GM12864 (cell line): Measurements from ENCODE around the gene CES5A.
"Not testable (repeated sequence)": the region's sequence is repeated elsewhere in the genome, so short reads cannot be mapped to it uniquely, and the experiment has no call there.

ENCODE experiments used
- DNase-seq: peaks from one replicate; pipeline ENCODE4 v3.0.0-alpha.2; 2011; ENCODE audit warnings: low read depth
- H3K4me3 ChIP-seq: 2 replicates; pipeline ENCODE4 v1.5.1; 2011; ENCODE audit warnings: mild to moderate bottlenecking, low read depth, low read length, control low read depth
- TF ChIP-seq, protein P1 (sequence below): IDR thresholded peaks from 2 replicates; pipeline ENCODE4 v1.5.1; 2011; ENCODE audit warnings: low read depth, mild to moderate bottlenecking, moderate library complexity, low read length, control low read depth, inconsistent platforms; ENCODE audit errors: missing control alignments

Gene CES5A

GRCh38 chr16:55875273-55875672 is at the start of gene CES5A:
TSS of gene CES5A (minus strand) at chr16:55875373. CDS start at chr16:55875221, 152 bp downstream.
- no peak within 1 kb of the TSS for H3K4me3 ChIP-seq
- DNase-seq, result no peak
- TF ChIP-seq, protein P1, sequence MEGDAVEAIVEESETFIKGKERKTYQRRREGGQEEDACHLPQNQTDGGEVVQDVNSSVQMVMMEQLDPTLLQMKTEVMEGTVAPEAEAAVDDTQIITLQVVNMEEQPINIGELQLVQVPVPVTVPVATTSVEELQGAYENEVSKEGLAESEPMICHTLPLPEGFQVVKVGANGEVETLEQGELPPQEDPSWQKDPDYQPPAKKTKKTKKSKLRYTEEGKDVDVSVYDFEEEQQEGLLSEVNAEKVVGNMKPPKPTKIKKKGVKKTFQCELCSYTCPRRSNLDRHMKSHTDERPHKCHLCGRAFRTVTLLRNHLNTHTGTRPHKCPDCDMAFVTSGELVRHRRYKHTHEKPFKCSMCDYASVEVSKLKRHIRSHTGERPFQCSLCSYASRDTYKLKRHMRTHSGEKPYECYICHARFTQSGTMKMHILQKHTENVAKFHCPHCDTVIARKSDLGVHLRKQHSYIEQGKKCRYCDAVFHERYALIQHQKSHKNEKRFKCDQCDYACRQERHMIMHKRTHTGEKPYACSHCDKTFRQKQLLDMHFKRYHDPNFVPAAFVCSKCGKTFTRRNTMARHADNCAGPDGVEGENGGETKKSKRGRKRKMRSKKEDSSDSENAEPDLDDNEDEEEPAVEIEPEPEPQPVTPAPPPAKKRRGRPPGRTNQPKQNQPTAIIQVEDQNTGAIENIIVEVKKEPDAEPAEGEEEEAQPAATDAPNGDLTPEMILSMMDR, result no peak

GRCh38 chr16:55922662-55923061 is 47.5 kb upstream of the CES5A start:
- no peak for DNase-seq
- H3K4me3 ChIP-seq, result no peak overlapping the region
- TF ChIP-seq, protein P1, result no peak

- DNase-seq, result no peak
- TF ChIP-seq, protein P1, result no peak
- H3K4me3 ChIP-seq, result no peak overlapping the region
Measured at GRCh38 chr16:55917373-55918160, 42.4 kb upstream of the CES5A start.

DNA sequence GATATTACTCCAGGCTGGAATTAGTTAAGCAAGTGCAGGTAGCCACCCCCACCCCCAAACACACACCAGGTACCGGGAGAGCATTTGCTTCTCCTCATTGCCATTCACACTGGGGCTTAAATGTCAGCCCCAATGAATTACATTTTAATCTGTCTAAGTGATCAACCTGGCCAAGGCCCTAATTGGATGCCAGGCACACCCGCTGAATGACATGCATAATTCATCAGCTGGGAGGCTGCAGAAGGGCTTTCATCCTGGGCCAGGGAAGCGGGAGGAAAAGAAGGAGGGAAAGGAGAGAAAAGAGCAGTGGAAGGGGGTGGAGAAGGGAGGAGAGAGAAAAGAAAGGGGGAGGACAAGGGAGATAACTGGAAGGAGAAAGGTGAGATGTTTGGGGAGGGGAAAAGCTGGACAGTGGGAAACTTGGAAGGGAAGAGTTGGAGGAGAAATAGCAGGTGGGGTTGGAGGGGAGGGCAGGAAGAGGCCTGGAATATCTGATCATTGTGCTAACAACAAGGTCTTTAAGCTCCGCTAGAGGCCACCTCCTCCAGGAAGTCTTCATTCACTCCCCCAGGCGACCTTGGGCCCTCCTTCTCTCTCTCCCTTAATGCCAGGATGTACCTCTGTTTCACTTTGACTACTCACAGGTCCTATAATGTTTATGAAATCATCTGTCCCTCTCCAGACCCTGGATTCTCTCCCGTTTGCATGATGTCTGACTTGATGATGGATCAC is 40.1 kb upstream of the CES5A start:
- H3K4me3 ChIP-seq, result no peak overlapping the region
- TF ChIP-seq, protein P1, result no peak

GRCh38 chr16:55914383-55914782 is 39.2 kb upstream of the CES5A start:
- H3K4me3 ChIP-seq, result no peak overlapping the region
- TF ChIP-seq, protein P1, result no peak
- no peak for DNase-seq

More for the DNA sequence above, 40.1 kb upstream of the CES5A start:
- no peak for DNase-seq

DNA sequence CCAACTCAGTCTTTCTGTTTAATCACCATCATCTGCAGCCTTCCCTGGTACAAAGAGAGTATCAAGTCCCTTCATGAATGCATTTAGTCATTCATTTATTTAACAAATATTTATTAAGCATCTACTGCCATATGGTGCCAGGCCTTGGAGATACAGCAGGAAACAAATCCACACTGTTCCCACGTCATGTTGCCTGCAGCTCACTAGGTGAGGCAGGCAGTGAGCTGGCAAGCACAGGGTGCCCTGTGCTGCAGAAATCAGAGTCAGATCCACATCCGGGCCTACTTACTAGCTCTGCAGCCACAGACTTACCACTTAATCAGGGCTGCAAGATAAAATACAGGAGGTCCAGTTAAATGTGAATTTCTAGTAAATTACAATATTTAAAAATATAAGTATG is 38.5 kb upstream of the CES5A start:
- DNase-seq, result no peak
- no peak overlapping the region for H3K4me3 ChIP-seq
- TF ChIP-seq, protein P1, result no peak

- H3K4me3 ChIP-seq, DNase-seq: not testable (repeated sequence)
Measured at GRCh38 chr16:55913121-55913520, 37.9 kb upstream of the CES5A start.
